Mesangial cell (primary cell): Measurements from ENCODE around the gene TMC8. TPM values are rescaled to one million over a fixed set of nuclear protein-coding genes. Genes with fewer than 3 reads are reported as not detected.

Experiments used
- total RNA-seq: library from RNA; depleted of rRNA; stranded (reverse); fragments of >200 nt; gene quantifications from 2 replicates; pipeline ENCODE4 v1.2.3, GENCODE V29; 2015

Gene TMC8
- total RNA-seq = under 0.01 TPM in 1 of 2 replicates, not detected in the other

DNA sequence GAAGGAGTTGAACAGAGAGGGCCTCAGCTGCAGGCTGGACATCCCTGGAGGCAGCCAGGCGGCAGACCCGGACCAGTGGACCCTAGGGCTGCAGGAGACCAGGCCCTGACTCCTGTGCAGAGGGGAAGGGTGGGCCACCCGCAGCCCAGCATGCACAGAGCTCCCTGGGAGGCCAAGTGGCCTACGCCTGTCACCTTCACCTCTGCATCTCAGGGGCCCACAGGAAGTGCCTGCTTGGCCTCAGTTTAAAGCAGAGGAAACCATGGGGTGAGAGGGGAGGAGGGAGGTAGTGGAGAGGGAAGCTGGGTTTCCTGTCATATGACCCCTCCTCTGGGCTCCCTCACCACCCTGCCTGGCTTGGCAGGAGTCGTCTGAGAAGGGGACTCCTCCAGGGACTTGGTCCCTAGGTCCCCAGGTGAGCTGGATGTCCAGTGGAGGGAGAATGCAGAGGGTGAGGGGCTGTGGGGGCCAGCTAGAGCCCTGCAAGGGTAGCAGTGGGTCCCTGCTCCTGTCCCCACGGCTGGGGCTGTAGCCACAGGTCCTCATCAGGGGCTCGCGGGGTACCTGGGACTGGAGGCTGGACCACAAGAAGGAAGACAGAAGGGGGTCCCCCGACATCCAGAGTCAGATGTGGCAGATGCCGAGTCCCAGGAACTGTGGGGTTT is at the start of gene TMC8:
TMC8 (plus strand) TSS at position 335 of the 665 bp plus-strand sequence. CDS start 818 bp downstream, outside the sequence.

GRCh38 chr17:78128551-78129350 is 1.8 kb upstream of the TMC8 start, which contains the start of gene TMC6:
Gene TMC6, minus strand, starts transcription at chr17:78128755. Its CDS starts 1,923 bp downstream, at chr17:78126832.

GRCh38 chr17:78168242-78168902 is 37.8 kb downstream of the TMC8 start, which contains the start of gene SYNGR2:
Gene SYNGR2, plus strand, starts transcription at chr17:78168581. Its CDS starts 36 bp downstream, at chr17:78168617.

GRCh38 chr17:78186692-78187595 is 56.4 kb downstream of the TMC8 start, which contains the start of the genes AFMID and TK1:
Gene AFMID, plus strand, starts transcription at chr17:78187362. Its CDS starts 9 bp downstream, at chr17:78187371.
Gene TK1, minus strand, starts transcription at chr17:78187052. Its CDS starts 58 bp downstream, at chr17:78186994.

Other genes with a start within 250 kb of the TMC8 start
- 3.4 and 5.1 TPM in 2 replicates for gene TNRC6C, start 172.1 kb upstream of the TMC8 start, total RNA-seq
- gene TMC6, start 2.0 kb upstream of the TMC8 start, total RNA-seq = 18.4 and 33.7 TPM in 2 replicates
- gene C17orf99, start 15.6 kb downstream of the TMC8 start, total RNA-seq = not detected in 2 replicates
- 59.3 and 93.6 TPM in 2 replicates for gene SYNGR2, start 37.8 kb downstream of the TMC8 start, total RNA-seq
- 23.7 and 256 TPM in 2 replicates for gene TK1, start 56.3 kb downstream of the TMC8 start, total RNA-seq
- gene AFMID, start 56.6 kb downstream of the TMC8 start, total RNA-seq = 25.7 and 34.5 TPM in 2 replicates
- 12.2 and 122 TPM in 2 replicates for gene BIRC5, start 83.5 kb downstream of the TMC8 start, total RNA-seq
- not detected in 2 replicates for gene TMEM235, start 100.9 kb downstream of the TMC8 start, total RNA-seq
- gene SOCS3, start 229.3 kb downstream of the TMC8 start, total RNA-seq = 40.2 and 61.6 TPM in 2 replicates
- gene PGS1, start 247.9 kb downstream of the TMC8 start, total RNA-seq = 31.6 and 53.2 TPM in 2 replicates